ENCODE measurements around the gene RAB11FIP4.

GRCh38 chr17:31457391-31458234 is 66.1 kb downstream of the RAB11FIP4 start:
- TF ChIP-seq CTCF (IDR thresholded peaks at IDR 0.05), result no peak
- no peak for TF ChIP-seq EP300 (IDR thresholded peaks at IDR 0.05)
- TF ChIP-seq POLR2A (IDR thresholded peaks at IDR 0.05), result no peak
